Caco-2 (cell line): ENCODE results near the gene FRMD4B. TPM values are rescaled to one million over a fixed set of nuclear protein-coding genes. Genes with fewer than 3 reads are reported as not detected.

Experiments
- BruUV-seq: library from RNA; stranded (reverse); fragments of 400-500 nt; replicated peaks from 2 replicates; lab custom pipeline; 2021; lab: Mats Ljungman, UMichigan
- CTCF ChIA-PET: fragments of 300-600 bp; sonication (Branson Sonifier 250); formaldehyde crosslinking; loops from one replicate; lab custom pipeline; 2022; ENCODE audit warnings: antibody characterized with exemption; lab: Charles Lee
- POLR2A ChIA-PET: fragments of 300-600 bp; sonication (Branson Sonifier 250); formaldehyde crosslinking; loops from one replicate; lab custom pipeline; 2022; ENCODE audit warnings: antibody characterized with exemption; lab: Charles Lee
- DNase-seq, 2 experiments: peaks; one replicate each; pipeline versions ENCODE4 v3.0.0 to v3.0.0-alpha.2; 2020 to 2022
- H3K27me3 ChIP-seq: replicated peaks from 2 replicates; pipeline ENCODE4 v1.6.0; 2011; ENCODE audit warnings: low read length; ENCODE audit not compliant: control insufficient read depth, insufficient read depth
- H3K36me3 ChIP-seq: 2 replicates; pipeline ENCODE4 v1.5.1; 2011; ENCODE audit warnings: low read length; ENCODE audit not compliant: control insufficient read depth, insufficient read depth
- H3K4me1 ChIP-seq: fragments of 250-450 bp; sonication (Bioruptor Pico); 2 replicates; pipeline ENCODE4 v1.5.1; 2020; ENCODE audit warnings: mild to moderate bottlenecking
- H3K4me3 ChIP-seq: 2 replicates; pipeline ENCODE4 v1.5.1; 2011; ENCODE audit warnings: low read depth, mild to moderate bottlenecking, control low read depth, low read length
- H3K9me3 ChIP-seq: fragments of 250-450 bp; sonication (Bioruptor Pico); 2 replicates; pipeline ENCODE4 v1.5.1; 2020; ENCODE audit warnings: mild to moderate bottlenecking, moderate library complexity
- H3K27ac Mint-ChIP-seq: one replicate; pipeline ENCODE4 v1.8.0; 2022; ENCODE audit warnings: mixed read lengths; ENCODE audit not compliant: unreplicated experiment
- H3K27me3 Mint-ChIP-seq: one replicate; pipeline ENCODE4 v1.8.0; 2022; ENCODE audit warnings: mixed read lengths; ENCODE audit not compliant: insufficient read depth, unreplicated experiment
- H3K36me3 Mint-ChIP-seq: one replicate; pipeline ENCODE4 v1.8.0; 2022; ENCODE audit warnings: mild to moderate bottlenecking, mixed read lengths; ENCODE audit not compliant: insufficient read depth, unreplicated experiment
- H3K4me1 Mint-ChIP-seq: one replicate; pipeline ENCODE4 v1.8.0; 2022; ENCODE audit warnings: low read depth, mixed read lengths; ENCODE audit not compliant: unreplicated experiment
- H3K4me3 Mint-ChIP-seq: one replicate; pipeline ENCODE4 v1.8.0; 2022; ENCODE audit warnings: mild to moderate bottlenecking, moderate library complexity, mixed read lengths; ENCODE audit not compliant: unreplicated experiment
- H3K9me3 Mint-ChIP-seq: one replicate; pipeline ENCODE4 v1.8.0; 2022; ENCODE audit warnings: mixed read lengths; ENCODE audit not compliant: unreplicated experiment
- intact Hi-C: fragments of 100-400 bp; cut with micrococcal nuclease; formaldehyde crosslinking; loops from one replicate; pipeline ENCODE4 v1.10.0; 2022; ENCODE audit not compliant: unreplicated experiment
- total RNA-seq: library from RNA; stranded (reverse); gene quantifications from 2 replicates; pipeline ENCODE4 v1.2.3, GENCODE V29; 2022
- TF ChIP-seq, protein P1 (sequence below), 2 experiments: fragments of 200-600 bp in 1 of 2; IDR thresholded peaks; 1 replicate in 1 of 2; 2 replicates in 1 of 2; pipeline versions ENCODE4 v1.5.1 to v1.8.0; 2011 to 2022; ENCODE audit warnings: antibody characterized with exemption in 1 of 2, control low read depth in 1 of 2, inconsistent platforms in 1 of 2, low read depth in 1 of 2, low read length in 1 of 2, mild to moderate bottlenecking in 1 of 2, moderate library complexity in 1 of 2; ENCODE audit not compliant: insufficient read depth in 1 of 2, severe bottlenecking in 1 of 2, unreplicated experiment in 1 of 2

FRMD4B gene
- total RNA-seq, 1 experiment from 2014 or later: 47.5 TPM

- H3K4me1 ChIP-seq: no peaks in the 10 kb centered on the region
- Mint-ChIP-seq H3K4me1 (no peaks in the 10 kb centered on the region), H3K4me3 (no peak overlapping the region), H3K27ac (no peak overlapping the region), H3K27me3 (peaks cover 7% of the 10 kb centered on the region), H3K36me3 (no peaks in the 10 kb centered on the region), H3K9me3 (peaks cover 10% of the 10 kb centered on the region)
- DNase-seq: no peak
- no peaks in the 10 kb centered on the region for H3K36me3 ChIP-seq
- BruUV-seq: no TSS peak
- TF ChIP-seq, protein P1, sequence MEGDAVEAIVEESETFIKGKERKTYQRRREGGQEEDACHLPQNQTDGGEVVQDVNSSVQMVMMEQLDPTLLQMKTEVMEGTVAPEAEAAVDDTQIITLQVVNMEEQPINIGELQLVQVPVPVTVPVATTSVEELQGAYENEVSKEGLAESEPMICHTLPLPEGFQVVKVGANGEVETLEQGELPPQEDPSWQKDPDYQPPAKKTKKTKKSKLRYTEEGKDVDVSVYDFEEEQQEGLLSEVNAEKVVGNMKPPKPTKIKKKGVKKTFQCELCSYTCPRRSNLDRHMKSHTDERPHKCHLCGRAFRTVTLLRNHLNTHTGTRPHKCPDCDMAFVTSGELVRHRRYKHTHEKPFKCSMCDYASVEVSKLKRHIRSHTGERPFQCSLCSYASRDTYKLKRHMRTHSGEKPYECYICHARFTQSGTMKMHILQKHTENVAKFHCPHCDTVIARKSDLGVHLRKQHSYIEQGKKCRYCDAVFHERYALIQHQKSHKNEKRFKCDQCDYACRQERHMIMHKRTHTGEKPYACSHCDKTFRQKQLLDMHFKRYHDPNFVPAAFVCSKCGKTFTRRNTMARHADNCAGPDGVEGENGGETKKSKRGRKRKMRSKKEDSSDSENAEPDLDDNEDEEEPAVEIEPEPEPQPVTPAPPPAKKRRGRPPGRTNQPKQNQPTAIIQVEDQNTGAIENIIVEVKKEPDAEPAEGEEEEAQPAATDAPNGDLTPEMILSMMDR (IDR thresholded peaks at IDR 0.05; ENCODE audit: insufficient read depth in 1 of 2, low read depth in 1 of 2, low read length in 1 of 2, severe bottlenecking in 1 of 2, unreplicated experiment in 1 of 2): no peak
- ChIA-PET POLR2A (no interaction called here), CTCF (no interaction called here)
- intact Hi-C loops: no loop called here
- peaks cover 7% of the 10 kb centered on the region; the same call in 1 of the 2 replicates for H3K9me3 ChIP-seq
- no peaks in the 10 kb centered on the region for H3K27me3 ChIP-seq
- no peak overlapping the region for H3K4me3 ChIP-seq
These were observed 42.0 kb downstream of the FRMD4B start for GRCh38 chr3:69343875-69344274.

DNA sequence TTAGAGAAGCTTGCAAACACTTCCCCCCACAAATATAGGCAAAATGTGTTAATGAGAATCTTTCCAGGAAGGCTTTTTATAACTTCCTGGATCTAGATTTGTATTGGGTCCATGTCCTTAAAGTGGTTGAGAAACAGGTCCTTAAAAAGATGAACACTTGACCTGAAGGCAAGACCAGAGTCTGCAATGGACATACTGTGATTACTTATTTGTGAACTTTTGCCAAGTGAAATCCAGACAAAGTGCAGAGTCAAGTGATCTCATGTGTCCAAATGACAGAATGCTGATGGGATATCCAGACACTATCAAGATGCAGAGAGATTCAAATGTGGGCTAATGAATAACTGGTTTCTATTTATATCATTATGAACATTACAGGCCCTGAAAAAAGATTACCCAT lies 43.8 kb downstream of the FRMD4B start:
- DNase-seq: no peak
- ChIA-PET CTCF (no interaction called here), POLR2A (no interaction called here)
- Histone ChIP-seq H3K36me3 (no peaks in the 10 kb centered on the region), H3K27me3 (no peaks in the 10 kb centered on the region), H3K4me3 (no peak overlapping the region), H3K4me1 (no peaks in the 10 kb centered on the region), H3K9me3 (peaks cover 7% of the 10 kb centered on the region; the same call in 1 of the 2 replicates)
- Mint-ChIP-seq H3K4me3 (no peak overlapping the region), H3K36me3 (no peaks in the 10 kb centered on the region), H3K9me3 (peaks cover 10% of the 10 kb centered on the region), H3K4me1 (no peaks in the 10 kb centered on the region), H3K27me3 (peaks cover 3% of the 10 kb centered on the region), H3K27ac (no peak overlapping the region)
- intact Hi-C loops: no loop called here
- no TSS peak for BruUV-seq
- TF ChIP-seq, protein P1 (IDR thresholded peaks at IDR 0.05; ENCODE audit: insufficient read depth in 1 of 2, low read depth in 1 of 2, low read length in 1 of 2, severe bottlenecking in 1 of 2, unreplicated experiment in 1 of 2): no peak

- Histone ChIP-seq H3K9me3 (peaks cover 7% of the 10 kb centered on the region; the same call in 1 of the 2 replicates), H3K4me1 (no peaks in the 10 kb centered on the region), H3K4me3 (no peak overlapping the region), H3K36me3 (no peaks in the 10 kb centered on the region), H3K27me3 (no peaks in the 10 kb centered on the region)
- TF ChIP-seq, protein P1 (IDR thresholded peaks at IDR 0.05; ENCODE audit: insufficient read depth in 1 of 2, low read depth in 1 of 2, low read length in 1 of 2, severe bottlenecking in 1 of 2, unreplicated experiment in 1 of 2): no peak
- ChIA-PET CTCF (no interaction called here), POLR2A (no interaction called here)
- no peaks in the 10 kb centered on the region for H3K27me3 Mint-ChIP-seq
- intact Hi-C loops: no loop called here
- no peak for DNase-seq
- H3K9me3 Mint-ChIP-seq: no peaks in the 10 kb centered on the region
- H3K4me3 Mint-ChIP-seq: no peak overlapping the region
- no peak overlapping the region for H3K27ac Mint-ChIP-seq
- BruUV-seq: no TSS peak
- H3K4me1 Mint-ChIP-seq: no peaks in the 10 kb centered on the region
- no peaks in the 10 kb centered on the region for H3K36me3 Mint-ChIP-seq
These were observed 46.1 kb downstream of the FRMD4B start for GRCh38 chr3:69339760-69340159.
